Kidney capillary endothelial cell (primary cell): ENCODE results near the gene KLRC4.
"Not testable (repeated sequence)": the region's sequence is repeated elsewhere in the genome, so short reads cannot be mapped to it uniquely, and the experiment has no call there.

Experiments used
- DNase-seq: peaks from one replicate; pipeline ENCODE4 v3.0.0-alpha.2; 2018; ENCODE audit warnings: low spot score

The KLRC4 gene

GRCh38 chr12:10397296-10397695 is 12.3 kb downstream of the KLRC4 start:
- DNase-seq, result no peak

DNA sequence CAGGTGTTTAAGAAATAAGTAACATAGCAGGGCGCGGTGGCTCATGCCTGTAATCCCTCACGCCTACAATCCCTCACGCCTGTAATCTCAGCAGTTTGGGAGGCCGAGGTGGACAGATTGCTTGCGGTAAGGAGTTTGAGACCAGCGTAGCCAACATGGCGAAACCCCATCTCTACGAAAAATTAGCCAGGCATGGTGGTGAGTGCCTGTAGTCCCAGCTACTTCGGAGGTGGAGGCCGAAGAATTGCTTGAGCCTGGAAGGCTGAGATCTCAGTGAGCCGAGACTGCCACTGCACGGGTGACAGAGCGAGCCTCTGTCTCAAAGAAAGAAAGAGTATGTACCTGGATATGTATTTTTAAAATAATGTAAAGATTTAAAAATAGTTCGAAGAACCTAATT is 13.4 kb downstream of the KLRC4 start:
- not testable (repeated sequence) for DNase-seq

DNA sequence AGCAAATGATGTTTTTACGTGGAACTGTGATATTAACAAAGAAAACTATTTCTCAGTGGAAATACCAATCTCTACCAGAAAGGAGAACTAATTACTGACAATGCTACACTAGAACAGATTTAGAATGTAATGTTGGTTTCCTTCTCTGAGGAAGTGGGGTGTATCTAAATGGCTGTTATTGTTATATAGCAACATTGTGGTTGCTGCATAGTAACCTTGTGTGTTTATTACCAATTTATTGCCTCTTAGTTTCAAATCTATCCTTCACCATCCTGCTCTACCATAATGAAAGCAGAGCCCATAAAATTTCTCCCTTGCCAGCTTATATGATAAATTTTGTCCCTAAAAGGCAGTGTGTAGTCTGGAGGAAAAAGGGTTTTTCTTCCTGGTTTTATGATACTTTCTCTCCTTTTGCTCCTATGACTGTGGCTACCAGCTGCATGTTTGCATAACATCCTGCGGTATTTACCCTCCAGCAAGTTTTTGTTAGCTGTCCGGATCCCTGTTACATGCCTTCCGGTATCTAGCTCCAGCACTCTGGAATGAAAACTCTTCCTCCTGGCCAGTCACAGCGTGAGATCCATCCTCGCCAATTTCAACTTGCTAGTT is 14.1 kb downstream of the KLRC4 start:
- DNase-seq, result no peak

DNA sequence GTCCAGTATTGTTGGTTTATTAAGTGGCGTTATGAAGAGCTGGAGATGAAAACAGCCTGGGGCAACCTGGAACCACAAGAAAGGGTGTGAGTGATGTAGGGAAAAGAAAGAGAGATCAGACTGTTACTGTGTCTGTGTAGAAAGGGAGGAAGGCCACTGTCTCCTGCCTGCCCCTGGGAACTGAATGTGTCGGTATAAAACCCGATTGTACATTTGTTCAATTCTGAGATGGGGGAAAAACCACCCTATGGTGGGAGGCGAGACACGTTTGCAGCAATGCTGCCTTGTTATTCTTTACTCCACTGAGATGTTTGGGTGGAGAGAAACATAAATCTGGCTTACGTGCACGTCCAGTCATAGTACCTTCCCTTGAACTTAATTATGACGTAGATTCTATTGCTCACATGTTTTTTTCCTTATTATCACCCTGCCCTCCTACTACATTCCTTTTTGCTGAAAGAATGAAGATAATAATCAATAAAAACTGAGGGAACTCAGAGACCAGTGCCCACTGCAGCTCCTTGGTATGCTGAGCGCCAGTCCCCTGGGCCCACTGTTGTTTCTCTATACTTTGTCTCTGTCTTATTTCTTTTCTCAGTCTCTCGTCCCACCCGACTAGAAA is 14.9 kb downstream of the KLRC4 start:
- not testable (repeated sequence) for DNase-seq

DNA sequence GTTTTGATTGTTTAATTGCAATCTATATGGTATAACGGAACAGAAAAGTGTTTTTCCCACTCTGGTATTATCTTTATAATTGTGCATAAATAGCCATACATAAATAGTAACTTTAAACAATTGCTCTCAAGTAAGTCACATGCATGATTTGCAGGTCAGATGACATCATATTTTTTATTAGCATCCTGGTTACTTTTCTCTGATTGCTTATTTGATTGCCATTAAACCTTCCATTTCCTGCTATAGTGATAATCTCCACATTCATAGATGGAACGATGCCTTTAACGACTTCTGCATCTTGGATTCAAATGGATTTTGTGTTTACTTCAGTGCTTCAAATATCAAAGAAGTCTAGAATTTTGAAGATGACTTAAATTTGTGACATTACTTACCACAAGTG is 16.3 kb downstream of the KLRC4 start:
- no peak for DNase-seq

- no peak for DNase-seq
Observed at GRCh38 chr12:10392394-10392930, 17.1 kb downstream of the KLRC4 start.

DNA sequence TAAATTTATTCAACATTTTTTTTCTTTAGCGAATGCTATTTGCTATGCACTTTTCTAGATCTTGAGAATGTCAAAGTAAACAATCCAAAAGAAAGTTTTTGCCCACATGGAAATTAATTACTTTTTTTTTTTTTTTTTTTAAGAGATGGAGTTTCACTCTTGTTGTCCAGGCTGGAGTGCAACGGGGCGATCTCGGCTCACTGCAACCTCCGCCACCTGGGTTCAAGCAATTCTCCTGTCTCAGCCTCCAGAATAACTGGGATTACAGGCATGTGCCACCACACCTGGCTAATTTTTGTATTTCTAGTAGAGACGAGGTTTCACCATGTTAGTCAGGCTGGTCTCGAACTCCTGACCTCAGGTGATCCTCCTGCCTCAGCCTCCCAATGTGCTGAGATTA is 18.6 kb downstream of the KLRC4 start:
- DNase-seq, result not testable (repeated sequence)

DNA sequence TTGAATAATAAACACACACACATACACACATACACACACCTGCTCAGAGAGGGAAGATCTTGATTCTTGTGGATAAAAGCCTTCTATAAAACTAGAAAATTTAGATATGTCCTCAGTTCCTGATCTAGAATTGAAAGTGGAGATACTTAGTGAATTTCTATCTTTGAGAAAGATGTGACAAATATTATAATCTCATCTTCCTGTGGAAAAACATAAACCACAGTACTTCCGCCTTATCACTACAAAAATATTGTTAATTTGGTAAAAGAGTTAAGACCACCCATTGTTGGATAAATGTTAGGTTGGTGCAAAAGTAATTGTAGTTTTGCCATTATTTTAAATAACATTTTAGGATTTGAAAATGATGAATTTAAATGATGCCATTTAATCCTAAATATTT is 19.7 kb downstream of the KLRC4 start, which contains the start of gene KLRK1:
Gene KLRK1, minus strand, starts transcription at position 138 of the 400 bp plus-strand sequence. CDS start 1,231 bp downstream, outside the sequence.
- DNase-seq, result no peak

DNA sequence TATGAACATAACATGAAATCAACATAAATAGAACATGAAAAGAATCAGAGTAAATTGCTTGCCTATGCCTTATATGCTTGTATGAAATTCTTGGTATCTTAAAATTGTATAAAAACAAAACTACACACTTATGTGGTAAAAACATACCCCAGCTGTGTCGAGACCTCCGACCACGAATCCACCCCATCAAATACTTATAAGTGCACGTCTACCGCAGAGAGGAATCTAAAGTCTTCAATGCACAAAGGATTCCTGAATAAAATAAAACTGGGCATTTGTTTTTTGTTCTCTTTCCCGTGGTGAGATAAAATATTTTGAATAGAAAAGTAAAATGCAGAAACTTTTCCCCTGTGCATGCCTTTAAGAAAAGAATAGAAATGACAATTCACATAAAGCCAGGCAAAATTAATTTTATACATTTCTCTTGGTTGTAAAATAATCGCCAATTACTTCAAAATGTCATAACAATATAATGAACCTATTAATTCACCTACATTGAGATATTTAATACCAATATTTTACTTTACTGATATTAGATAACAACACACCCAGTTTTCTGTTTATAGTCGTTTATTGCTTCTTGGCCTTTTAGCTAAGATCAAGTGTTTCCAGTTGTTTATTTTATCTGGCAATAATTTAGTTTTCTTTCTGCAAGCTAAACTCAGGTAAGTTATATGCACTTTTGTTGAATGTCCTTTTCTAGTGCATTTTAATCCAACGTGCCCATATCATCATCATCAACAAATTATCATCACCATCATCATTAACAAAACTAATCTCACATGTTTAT is 20.7 kb downstream of the KLRC4 start:
- no peak for DNase-seq

DNA sequence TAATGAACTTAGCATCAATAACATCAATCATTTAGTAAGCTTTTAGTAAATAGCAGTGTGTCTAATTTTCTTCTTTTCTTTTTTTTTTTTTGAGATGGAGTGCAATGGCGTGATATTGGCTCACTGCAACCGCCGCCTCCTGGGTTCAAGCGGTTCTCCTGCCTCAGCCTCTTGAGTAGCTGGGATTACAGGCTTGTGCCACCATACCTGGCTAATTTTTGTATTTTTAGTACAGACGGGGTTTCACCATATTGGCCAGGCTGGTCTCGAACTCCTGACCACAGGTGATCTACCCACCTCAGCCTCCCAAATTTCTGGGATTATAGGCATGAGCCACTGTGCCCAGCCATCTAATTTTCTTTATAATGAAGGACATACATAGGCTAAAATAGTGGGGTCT is 22.1 kb downstream of the KLRC4 start:
- DNase-seq, result not testable (repeated sequence)

DNA sequence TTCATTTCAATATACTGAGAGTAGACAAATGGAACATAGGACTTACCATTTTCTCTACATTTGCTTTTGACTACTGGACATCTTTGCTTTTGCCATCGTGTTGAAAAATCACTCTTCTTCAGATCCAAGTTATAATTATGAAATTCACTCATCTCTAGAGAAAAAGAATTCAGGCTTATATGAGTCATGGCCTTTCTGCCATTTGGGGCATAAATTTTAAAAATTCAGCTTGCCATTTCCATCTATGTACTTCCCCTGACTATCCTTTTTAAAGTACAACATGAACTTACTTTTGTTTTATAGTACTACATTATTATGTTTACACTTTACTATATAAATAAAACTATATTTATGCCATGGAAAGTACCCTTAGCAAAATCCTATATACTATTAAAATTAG is 22.7 kb downstream of the KLRC4 start:
- no peak for DNase-seq

DNA sequence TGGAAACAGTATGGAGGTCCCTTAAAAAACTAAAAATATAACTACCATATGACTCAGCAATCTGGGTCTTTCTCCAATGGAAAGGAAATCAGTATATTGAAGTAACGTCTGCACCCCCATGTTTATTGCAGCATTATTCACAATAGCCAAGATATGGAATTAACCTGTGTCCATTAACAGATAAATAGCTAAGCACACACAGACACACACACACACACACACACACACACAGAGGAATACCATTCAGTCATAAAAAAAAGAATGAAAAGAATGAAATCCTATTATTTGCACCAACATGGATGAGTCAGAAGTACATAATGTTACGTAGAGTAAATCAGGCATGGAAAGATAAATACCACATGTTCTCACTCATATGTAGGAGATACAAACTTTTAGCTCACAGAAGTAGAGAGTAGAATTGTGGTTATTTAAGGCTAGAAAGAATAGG is 24.4 kb downstream of the KLRC4 start:
- no peak for DNase-seq

GRCh38 chr12:10384191-10384590 is 25.4 kb downstream of the KLRC4 start:
- DNase-seq, result no peak

GRCh38 chr12:10381928-10382628 is 27.5 kb downstream of the KLRC4 start:
- DNase-seq, result no peak

DNA sequence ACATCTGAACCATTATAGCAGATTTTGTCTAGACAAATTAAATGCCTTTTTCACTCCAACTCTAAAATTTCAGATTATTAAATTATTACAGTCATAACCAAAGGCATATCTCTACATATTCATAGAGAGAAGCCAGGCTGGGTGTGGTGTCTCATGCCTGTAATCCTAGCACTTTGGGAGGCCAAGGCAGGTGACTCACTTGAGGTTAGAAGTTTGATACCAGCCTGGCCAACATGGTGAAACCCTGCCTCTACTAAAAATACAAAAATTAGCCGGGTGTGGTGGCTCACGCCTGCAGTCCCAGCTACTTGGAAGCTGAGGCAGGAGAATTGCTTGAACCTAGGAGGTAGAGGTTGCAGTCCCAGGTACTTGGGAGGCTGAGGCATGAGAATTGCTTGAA is 30.8 kb downstream of the KLRC4 start:
- DNase-seq, result not testable (repeated sequence)

GRCh38 chr12:10374624-10375018 is 34.9 kb downstream of the KLRC4 start:
- no peak for DNase-seq

DNA sequence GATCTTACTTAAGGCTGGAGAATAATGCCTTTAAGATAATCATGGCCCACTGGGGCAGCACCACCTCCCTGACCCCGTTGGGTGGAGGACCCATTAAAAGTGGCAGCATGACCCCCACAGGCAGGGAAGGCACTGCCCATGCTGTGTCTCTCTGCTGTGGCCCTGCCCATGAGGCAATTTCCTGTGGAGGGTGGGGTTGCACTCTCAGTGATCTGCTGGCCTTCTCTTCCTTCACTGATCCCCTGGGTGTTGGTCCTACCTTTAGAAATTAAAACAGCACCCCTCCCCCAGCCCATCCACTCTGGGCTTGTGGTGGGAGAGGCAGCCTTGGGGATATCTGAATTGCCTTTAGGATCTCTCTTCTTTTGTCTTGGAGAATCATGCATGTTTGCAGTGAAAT is 37.0 kb downstream of the KLRC4 start:
- DNase-seq, result no peak

DNA sequence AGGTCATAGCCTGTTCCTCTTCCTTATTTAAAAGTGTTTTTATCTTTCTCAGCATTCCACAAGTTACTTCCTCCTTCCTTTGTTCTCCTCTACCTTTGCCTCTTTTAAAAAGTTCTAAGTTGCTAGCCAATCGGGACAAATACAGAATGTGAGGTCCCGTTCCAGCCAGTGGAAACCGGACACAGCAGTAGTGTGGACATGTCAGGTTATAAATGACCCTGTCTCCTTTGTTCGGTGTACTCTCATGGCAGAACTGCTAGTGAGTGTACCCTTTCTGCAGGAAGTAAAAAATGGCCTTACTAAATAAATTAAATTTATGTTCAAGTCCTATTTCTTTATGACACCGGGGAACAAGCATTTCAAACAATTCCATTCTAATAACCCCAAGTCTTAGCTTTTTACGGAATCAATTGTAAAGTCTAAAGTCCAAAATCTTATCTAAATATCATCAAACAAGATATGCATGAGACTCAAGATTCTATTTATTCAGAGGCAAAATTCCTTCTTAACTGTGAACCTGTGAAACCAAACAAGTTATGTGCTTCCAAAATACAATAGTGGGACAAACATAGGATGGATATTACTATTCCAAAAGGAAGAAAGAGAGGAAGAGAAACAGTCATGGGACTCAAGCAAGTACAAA is 37.5 kb downstream of the KLRC4 start:
- DNase-seq, result not testable (repeated sequence)

DNA sequence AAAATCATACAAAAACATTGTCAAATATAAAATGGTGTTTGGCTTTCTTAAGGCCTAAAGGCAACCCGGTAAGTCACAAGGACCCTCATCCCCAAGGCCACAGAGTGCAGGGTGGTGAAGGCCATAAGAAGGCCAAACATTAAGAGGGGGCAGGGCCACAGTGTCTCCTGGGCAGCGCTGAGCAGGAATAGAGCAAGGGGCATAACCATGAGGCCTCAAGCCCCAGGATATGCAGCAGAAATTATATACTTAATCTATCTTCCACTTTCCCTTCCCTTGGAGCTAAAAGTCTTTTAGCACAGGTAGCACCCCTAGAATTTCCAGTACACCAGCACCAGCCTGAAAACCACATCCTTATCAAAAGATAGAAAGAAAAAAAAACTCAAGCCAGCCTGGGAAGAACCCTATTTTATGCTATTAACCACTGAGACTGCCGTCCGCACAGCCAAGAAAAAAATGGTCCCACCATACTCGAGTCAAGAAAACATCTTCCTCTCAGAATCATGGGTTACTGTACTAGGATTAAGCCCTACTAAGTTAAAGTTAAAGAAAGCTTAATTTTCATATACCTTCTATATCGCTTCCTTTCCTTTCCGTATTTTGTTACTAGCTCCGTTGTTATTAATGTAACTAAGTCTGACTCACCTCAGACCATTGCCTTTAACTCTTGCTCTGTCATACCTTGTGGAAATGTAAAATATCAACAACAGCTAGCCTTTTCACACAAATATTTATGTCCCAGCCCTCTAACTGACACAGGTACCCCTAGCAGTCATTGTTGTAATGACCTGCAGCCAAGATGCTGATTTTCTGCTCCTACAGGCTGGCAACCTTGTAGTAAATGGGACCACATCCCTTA is 39.8 kb downstream of the KLRC4 start:
- DNase-seq, result no peak
